KG1 (cell line): ENCODE measurements around the gene LMX1A.

Experiments used
- DNase-seq: peaks from one replicate; lab custom pipeline; 2025; lab: John Stamatoyannopoulos, UW

LMX1A gene

GRCh38 chr1:165325460-165326203 lies 30.9 kb downstream of the LMX1A start:
- DNase-seq, result no peak

- no peak for DNase-seq
Observed at GRCh38 chr1:165324050-165324449, 32.5 kb downstream of the LMX1A start.

GRCh38 chr1:165317612-165318011 lies 38.9 kb downstream of the LMX1A start:
- no peak for DNase-seq

- no peak for DNase-seq
Observed at GRCh38 chr1:165316153-165316772, 40.3 kb downstream of the LMX1A start.

GRCh38 chr1:165315481-165315880 lies 41.0 kb downstream of the LMX1A start:
- DNase-seq, result no peak

GRCh38 chr1:165313903-165314302 lies 42.6 kb downstream of the LMX1A start:
- DNase-seq, result no peak

- DNase-seq, result no peak
Observed at GRCh38 chr1:165312591-165312990, 43.9 kb downstream of the LMX1A start.

GRCh38 chr1:165306543-165307434 lies 49.7 kb downstream of the LMX1A start:
- DNase-seq, result no peak

- no peak for DNase-seq
Observed at GRCh38 chr1:165303386-165303785, 53.1 kb downstream of the LMX1A start.

GRCh38 chr1:165300400-165300903 lies 56.1 kb downstream of the LMX1A start:
- no peak for DNase-seq

- no peak for DNase-seq
Observed at GRCh38 chr1:165298203-165298820, 58.2 kb downstream of the LMX1A start.

- DNase-seq, result no peak
Observed at GRCh38 chr1:165296205-165296604, 60.3 kb downstream of the LMX1A start.

GRCh38 chr1:165290148-165290547 lies 66.4 kb downstream of the LMX1A start:
- DNase-seq, result no peak

GRCh38 chr1:165289556-165289955 lies 67.0 kb downstream of the LMX1A start:
- DNase-seq, result no peak

- no peak for DNase-seq
Observed at GRCh38 chr1:165288350-165289120, 68.0 kb downstream of the LMX1A start.

- DNase-seq, result no peak
Observed at GRCh38 chr1:165287781-165288180, 68.7 kb downstream of the LMX1A start.

GRCh38 chr1:165287329-165287728 lies 69.2 kb downstream of the LMX1A start:
- no peak for DNase-seq

- no peak for DNase-seq
Observed at GRCh38 chr1:165284454-165284853, 72.1 kb downstream of the LMX1A start.

- no peak for DNase-seq
Observed at GRCh38 chr1:165281207-165281901, 75.2 kb downstream of the LMX1A start.

GRCh38 chr1:165279882-165280281 lies 76.6 kb downstream of the LMX1A start:
- no peak for DNase-seq

GRCh38 chr1:165276314-165276713 lies 80.2 kb downstream of the LMX1A start:
- no peak for DNase-seq
